Measurements from ENCODE around the gene FEZF2.

FEZF2 gene

DNA sequence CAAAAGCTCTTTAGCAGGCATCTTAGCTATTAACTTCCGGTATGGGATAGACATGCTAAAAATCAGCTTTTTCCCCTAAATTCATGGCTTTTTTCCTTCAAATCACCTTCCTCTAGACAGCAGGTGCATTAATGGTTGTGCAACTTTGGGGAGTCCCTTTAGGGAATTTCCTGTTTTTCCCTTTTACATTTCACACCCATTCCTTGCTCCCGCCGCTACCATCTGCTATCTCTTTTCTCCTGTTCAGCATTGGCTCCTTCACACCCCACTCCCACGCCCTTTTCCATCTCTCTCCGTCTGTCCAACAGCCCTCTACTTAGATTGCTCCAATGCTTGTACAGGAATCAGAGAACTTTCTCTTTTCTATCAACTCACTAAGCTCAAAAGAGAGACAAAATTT, 43.4 kb downstream of the FEZF2 start:
- no peak for DNase-seq (ENCODE audit: low spot score)

DNA sequence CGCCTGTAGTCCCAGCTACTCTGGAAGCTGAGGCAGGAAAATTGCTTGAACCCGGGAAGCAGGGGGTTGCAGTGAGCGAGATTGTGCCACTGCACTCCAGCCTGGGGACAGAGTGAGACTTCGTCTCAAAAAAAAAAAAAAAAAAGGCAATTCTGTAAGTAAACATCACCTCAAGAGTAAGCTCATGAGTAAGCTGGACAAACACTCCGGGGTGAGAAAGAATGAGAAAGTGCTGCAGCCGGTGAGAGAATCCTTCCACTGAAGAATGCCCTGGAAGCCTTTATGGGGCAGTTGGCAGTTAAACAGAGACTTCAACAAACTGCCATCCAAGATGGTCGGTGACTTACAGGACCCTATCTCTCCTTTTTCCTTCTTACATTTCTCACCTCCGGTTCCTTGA, 47.5 kb downstream of the FEZF2 start:
- no peak for DNase-seq (ENCODE audit: low spot score)

DNA sequence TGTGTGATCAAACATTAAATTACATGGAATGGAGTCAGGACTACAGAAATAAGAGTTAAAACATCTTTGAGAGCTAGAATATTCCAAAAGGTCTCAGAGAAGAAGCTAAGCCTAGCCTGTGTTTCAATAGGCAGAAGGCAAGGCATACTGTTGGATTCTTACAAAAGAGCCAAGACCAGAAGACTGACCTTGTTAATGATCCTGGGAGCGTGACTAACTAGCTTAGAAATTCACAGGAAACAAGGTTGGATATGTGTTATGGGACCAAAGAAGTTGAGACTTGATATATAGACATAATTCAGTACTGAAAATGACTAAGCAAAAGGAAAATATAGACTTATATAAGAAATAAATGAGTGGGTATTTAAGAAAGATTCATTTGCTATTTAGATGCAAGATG, 50.1 kb downstream of the FEZF2 start:
- no peak for DNase-seq (ENCODE audit: low spot score)

Data from left forelimb (tissue), 1 donor.